ENCODE measurements around the gene CFAP100.

DNA sequence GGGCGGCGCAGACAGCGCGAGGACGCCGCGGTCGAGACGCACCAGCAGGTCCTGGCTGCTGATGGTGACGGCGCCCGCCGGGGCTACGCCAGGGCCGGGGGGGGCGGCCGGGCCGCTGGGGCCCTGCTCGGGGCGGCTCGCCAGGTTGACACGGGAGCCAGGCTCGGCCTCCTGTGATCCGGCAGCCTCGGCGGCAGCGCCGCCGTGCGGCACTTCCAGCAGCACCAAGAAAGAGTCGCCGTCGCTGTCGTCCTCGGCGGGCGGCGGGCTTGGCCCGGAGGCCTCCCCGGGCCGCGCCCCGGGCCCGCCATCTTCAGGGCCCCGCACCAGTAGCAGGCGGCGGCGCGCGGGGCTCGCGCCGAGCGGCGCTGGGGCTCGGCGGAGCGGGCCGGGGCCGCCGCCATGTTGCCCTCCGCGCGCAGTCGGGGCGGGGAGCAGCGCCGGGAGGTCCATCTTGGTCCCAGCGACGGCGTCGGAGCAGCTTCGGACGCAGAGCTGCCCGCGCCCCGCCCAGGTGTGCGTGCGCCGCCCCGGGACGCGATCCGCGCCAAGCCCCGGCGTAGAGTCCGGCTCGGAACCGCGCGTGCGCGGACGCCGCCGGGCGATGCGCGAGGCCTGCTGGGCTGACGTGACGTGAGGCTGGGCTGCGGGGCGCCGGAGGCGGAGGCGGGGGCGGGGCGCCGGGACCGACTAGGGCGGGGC, 80.9 kb downstream of the CFAP100 start, which contains the start of gene ZXDC:
- TF ChIP-seq, protein P1, sequence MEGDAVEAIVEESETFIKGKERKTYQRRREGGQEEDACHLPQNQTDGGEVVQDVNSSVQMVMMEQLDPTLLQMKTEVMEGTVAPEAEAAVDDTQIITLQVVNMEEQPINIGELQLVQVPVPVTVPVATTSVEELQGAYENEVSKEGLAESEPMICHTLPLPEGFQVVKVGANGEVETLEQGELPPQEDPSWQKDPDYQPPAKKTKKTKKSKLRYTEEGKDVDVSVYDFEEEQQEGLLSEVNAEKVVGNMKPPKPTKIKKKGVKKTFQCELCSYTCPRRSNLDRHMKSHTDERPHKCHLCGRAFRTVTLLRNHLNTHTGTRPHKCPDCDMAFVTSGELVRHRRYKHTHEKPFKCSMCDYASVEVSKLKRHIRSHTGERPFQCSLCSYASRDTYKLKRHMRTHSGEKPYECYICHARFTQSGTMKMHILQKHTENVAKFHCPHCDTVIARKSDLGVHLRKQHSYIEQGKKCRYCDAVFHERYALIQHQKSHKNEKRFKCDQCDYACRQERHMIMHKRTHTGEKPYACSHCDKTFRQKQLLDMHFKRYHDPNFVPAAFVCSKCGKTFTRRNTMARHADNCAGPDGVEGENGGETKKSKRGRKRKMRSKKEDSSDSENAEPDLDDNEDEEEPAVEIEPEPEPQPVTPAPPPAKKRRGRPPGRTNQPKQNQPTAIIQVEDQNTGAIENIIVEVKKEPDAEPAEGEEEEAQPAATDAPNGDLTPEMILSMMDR (IDR thresholded peaks at IDR 0.05), result peak; percentile 78
- TF ChIP-seq ZFX (IDR thresholded peaks at IDR 0.05; ENCODE audit: borderline replicate concordance), result no peak
